LNCaP clone FGC (cell line): ENCODE results near the gene WASHC3.

Source experiments
- DNase-seq: peaks from one replicate; pipeline ENCODE4 v3.0.0-alpha.2; 2011; ENCODE audit warnings: low read depth
- H3K4me3 ChIP-seq: 2 replicates; pipeline ENCODE4 v1.5.1; 2011; ENCODE audit warnings: mild to moderate bottlenecking, low read depth, low read length, control low read depth
- TF ChIP-seq, protein P1 (sequence below): IDR thresholded peaks from 2 replicates; pipeline ENCODE4 v1.5.1; 2012; ENCODE audit warnings: mild to moderate bottlenecking; ENCODE audit not compliant: control insufficient read depth, insufficient read depth; ENCODE audit errors: extremely low read depth

Gene WASHC3

GRCh38 chr12:102008615-102009126 is 53.1 kb downstream of the WASHC3 start:
- DNase-seq, result no peak
- H3K4me3 ChIP-seq, result no peak overlapping the region
- TF ChIP-seq, protein P1, sequence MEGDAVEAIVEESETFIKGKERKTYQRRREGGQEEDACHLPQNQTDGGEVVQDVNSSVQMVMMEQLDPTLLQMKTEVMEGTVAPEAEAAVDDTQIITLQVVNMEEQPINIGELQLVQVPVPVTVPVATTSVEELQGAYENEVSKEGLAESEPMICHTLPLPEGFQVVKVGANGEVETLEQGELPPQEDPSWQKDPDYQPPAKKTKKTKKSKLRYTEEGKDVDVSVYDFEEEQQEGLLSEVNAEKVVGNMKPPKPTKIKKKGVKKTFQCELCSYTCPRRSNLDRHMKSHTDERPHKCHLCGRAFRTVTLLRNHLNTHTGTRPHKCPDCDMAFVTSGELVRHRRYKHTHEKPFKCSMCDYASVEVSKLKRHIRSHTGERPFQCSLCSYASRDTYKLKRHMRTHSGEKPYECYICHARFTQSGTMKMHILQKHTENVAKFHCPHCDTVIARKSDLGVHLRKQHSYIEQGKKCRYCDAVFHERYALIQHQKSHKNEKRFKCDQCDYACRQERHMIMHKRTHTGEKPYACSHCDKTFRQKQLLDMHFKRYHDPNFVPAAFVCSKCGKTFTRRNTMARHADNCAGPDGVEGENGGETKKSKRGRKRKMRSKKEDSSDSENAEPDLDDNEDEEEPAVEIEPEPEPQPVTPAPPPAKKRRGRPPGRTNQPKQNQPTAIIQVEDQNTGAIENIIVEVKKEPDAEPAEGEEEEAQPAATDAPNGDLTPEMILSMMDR, result no peak

GRCh38 chr12:102005256-102005655 is 56.5 kb downstream of the WASHC3 start:
- DNase-seq, result no peak
- H3K4me3 ChIP-seq, result no peak overlapping the region
- TF ChIP-seq, protein P1, result no peak

DNA sequence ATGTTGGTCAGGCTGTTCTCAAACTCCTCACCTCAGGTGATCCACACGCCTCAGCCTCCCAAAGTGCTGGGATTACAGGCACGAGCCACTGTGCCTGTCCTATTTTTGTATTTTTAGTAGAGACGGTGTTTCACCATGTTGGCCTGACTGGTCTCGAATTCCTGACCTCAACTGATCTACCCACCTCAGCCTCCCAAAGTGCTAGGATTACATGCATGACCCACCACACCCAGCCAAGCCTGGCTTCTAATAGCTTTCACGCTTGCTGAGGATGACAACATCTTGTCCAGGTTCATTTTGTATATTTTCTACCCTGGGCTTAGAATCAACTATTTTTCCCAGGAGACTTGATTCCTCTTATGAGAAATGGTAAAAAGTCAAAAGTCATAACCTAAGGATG is 64.7 kb downstream of the WASHC3 start:
- TF ChIP-seq, protein P1, result no peak
- H3K4me3 ChIP-seq, result no peak overlapping the region
- no peak for DNase-seq

- TF ChIP-seq, protein P1, result no peak
- DNase-seq, result peak; percentile 48
- H3K4me3 ChIP-seq, result no peak overlapping the region
These were observed 66.1 kb downstream of the WASHC3 start for GRCh38 chr12:101995684-101996083.

- no peak overlapping the region for H3K4me3 ChIP-seq
- DNase-seq, result no peak
- TF ChIP-seq, protein P1, result no peak
These were observed 69.7 kb downstream of the WASHC3 start for GRCh38 chr12:101992091-101992490.

DNA sequence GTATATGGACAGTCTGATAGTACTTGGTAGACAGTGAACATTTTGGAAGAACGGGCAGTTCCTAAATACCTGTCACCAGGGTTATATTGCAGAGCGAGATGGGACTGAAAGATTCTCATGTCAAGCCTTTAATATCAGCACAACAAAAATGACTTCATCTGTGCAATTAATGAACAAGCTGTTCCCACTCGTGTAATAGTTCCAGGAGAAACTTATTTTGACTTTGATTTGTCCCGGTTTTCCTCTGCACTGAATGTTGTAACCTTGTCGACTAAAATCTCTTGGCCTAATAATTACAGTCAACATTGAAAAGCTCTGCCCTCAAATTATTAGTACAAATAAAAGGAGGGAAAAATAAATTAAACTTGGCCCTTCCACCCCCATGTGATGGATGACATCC is 79.5 kb downstream of the WASHC3 start:
- TF ChIP-seq, protein P1, result no peak
- no peak for DNase-seq
- no peak overlapping the region for H3K4me3 ChIP-seq

- TF ChIP-seq, protein P1, result no peak
- H3K4me3 ChIP-seq, result no peak overlapping the region
- DNase-seq, result no peak
These were observed 79.9 kb downstream of the WASHC3 start for GRCh38 chr12:101981868-101982267.
